NCI-H2171 (cell line): Measurements from ENCODE around the gene TGDS.
"Not testable (repeated sequence)": the region's sequence is repeated elsewhere in the genome, so short reads cannot be mapped to it uniquely, and the experiment has no call there.

Experiments
- DNase-seq: peaks from one replicate; lab custom pipeline; 2025; lab: John Stamatoyannopoulos, UW

The TGDS gene, protein sequence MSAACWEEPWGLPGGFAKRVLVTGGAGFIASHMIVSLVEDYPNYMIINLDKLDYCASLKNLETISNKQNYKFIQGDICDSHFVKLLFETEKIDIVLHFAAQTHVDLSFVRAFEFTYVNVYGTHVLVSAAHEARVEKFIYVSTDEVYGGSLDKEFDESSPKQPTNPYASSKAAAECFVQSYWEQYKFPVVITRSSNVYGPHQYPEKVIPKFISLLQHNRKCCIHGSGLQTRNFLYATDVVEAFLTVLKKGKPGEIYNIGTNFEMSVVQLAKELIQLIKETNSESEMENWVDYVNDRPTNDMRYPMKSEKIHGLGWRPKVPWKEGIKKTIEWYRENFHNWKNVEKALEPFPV

DNA sequence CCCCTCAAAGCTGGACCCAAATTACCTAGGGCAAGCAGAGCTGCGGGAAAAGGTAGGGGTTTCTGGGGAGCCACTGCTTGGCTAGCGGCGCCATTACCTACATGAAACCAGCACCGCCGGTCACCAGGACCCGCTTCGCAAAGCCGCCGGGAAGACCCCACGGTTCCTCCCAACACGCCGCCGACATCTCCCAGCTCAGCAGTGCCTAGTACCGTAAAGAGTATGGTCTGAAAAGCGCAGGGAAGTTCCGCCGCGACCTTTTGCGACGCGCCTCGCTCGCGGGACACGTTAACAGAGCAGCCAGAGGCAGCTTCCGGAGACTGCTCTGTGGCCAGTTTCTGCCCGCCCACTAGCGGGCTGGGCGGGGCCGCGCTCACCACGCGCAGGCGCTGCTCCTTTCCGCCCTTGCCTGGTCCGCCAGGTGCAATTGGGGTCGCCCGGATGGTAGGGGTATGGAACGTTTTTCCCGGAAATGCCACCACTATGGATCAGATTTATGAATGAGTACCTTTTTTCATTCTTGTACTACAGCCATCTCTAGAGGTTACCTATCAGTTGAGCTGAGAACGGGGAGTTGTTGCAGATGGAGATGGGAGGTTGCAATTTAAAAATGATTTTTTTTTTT, at the start of gene TGDS:
Gene TGDS (minus strand): TSS at position 203 of the 625 bp plus-strand sequence. CDS start 16 bp downstream, at position 187.
- peak; percentile 96 for DNase-seq

DNA sequence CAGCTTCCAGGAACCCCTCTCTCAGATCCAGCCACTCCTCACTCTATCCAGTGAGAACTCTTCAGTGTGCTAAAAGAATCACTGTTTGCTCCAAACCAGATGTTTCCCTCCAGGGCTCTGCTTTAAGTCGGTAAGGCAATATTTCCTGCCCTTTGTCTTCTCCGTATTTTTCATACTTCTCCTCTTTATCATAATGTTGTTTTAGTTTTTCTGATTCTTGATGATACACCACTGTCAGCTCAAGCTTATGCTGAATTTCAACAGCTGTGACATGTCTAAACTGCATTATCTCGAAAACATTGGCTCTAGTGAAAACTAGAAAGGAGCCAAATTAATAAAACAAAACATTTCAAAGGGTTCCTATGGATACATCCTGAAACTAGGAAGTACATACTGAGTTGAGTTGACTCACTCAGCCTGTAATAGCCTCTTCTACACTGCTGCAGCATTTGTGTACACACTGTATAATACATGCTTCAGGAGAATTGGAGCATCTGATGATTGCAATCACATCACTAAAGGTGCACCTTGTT, 45.5 kb upstream of the TGDS start:
- no peak for DNase-seq

DNA sequence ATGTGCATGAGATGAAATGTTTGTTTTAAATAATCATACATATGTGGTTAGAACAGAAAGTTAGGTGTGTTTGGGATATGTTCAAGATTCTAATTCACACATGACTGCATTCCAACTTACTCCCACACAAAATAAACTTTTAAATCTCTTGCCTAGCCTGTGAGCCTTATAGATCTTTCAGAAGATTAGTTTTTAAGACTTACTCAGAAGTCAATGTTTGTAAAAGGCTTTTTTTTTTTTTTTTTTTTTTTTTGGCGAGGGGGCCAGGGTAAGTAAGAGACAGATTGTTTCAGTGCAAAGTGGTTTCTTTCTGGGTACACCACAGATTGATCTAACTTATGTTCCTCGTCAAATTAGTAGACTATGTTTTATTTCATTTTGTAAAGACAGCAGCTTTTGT, 44.8 kb upstream of the TGDS start:
- DNase-seq = no peak

DNA sequence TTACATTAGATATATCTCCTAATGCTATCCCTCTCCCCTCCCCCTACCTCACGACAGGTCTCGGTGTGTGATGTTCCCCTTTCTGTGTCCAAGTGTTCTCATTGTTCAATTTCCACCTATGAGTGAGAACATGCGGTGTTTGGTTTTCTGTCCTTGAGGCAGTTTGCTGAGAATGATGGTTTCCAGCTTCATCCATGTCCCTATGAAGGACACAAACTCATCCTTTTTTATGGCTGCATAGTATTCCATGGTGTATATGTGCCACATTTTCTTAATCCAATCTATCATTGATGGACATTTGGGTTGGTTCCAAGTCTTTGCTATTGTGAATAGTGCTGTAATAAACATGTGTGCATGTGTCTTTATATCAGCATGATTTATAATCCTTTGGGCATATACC, 41.7 kb upstream of the TGDS start:
- DNase-seq = not testable (repeated sequence)

DNA sequence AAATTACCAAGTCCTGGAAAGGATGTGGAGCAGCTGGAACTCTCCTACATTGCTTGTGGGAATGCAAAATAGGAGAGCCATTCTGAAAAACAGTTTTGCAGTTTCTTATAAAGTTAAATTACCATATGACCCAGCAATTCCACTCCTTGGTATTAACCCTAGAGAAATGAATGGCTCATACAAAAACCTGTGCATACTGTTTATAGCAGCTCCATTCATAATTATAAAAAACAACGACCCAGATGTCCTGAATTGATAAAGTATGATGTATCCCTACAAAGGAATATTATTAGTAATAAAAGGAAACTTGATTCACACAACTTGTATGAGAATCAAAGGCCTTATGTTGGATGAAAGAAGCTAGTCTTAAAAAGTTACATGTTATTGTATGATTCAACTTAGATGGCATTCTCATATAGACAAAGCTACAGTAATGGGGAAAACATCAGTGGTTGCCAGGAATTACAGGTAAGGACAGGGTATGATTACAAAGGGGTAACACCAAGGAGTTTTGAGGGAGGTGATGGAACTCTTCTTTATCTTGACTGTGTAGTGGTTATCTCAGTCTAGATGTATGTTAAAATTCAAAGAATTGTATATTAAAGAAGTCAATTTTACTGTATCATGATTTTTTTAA, 41.1 kb upstream of the TGDS start:
- DNase-seq = no peak

DNA sequence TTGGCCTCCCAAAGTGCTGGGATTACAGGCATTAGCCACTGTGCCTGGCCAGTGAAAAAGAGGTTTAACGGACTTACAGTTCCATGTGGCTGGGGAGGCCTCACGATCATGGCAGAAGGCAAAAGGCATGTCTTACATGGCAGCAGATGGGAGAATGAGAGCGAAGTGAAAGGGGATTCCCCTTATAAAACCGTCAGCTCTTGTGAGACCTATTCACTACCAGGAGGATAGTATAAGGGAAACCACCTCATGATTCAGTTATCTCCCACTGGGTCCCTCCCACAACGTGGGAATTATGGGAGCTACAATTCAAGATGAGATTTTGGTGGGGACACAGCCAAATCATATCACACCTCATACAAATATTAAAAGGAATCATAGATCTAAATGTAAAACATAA, 40.1 kb upstream of the TGDS start:
- DNase-seq = not testable (repeated sequence)

DNA sequence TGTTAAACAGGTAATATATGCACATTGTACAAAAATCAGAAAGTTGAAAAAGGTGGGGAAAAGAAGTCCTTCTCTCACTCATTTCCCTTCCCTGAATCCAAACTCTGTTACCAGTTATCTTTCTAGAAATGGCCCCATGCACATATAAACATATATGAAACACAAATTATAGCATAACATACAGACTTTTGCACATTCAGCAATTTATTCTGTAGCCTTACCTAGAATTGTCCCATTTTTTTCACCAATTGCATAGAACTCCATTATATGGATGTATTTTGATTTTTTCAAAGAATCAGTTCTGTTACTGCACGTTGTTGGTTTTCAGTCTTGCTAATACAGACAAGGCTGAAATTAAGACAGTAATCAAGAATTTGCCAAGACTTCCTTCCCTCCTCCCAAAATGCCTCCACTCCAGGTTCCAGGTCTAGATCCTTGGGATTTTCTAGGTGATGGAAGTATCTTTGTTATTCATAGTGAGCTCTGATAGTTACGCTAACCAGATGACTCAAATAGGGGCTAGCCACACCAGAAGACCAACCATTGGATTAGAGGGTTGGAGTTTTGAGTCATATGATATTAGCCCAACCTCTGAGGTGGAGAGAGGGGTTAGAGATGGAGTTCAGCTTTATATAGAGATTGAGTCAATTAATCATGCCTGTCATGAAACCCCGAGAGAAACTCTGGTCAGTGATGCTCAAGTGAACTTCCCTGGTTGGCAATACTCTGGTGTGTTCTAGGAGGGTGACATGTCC, 36.5 kb upstream of the TGDS start:
- DNase-seq = no peak

DNA sequence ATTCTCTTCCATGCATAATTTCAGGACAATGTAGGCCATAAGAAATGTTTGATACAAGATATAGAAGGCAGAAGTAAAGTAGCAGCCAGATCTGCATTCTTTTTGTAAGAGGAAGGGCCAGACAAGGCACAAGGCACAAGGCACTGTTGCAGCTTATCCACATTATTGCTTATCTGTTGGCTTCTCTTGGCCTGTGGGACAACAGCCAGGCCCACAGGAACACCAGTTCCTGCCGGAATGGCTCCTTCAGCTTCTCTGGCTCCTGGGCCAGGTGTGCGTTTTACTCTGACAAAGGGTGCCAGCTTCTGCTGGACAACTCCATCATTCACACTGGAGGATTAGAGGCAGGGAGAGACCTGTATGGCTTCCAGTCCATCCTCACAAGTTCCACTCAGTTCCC, 34.9 kb upstream of the TGDS start:
- DNase-seq = no peak

DNA sequence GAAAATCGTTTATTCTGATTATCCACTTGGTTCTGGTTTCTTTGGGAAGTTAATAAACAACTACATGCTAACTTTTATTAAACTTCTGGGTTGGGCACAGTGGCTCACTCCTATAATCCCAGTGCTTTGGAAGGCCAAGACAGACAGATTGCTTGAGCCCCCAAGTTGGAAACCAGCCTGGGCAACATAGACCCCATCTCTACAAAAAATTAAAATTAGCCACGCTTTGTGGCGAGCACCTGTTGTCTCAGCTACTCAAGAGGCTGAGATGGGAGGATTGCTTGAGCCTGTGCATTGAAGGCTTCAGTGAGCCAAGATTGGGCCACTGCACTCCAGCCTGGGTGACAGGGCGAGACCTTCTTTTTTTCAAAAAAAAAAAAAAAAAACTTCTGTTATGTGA, 27.4 kb upstream of the TGDS start:
- no peak for DNase-seq

DNA sequence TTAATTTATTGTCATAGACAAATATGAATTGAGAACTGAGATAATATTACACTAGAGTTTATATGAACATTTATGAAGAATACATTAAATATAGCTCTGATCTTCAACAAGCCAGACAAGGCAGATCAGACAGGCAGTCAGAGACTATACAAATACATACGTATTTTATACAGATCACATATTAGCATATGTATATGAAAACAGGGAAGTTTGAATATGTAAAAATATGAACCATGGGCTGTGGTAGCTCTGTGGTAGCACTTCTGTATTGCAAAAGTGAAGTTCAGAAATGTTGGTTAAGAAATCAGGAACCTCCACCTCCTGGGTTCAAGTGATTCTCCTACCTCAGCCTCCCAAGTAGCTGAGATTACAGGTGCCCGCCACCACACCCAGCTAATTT, 26.4 kb upstream of the TGDS start:
- no peak for DNase-seq

DNA sequence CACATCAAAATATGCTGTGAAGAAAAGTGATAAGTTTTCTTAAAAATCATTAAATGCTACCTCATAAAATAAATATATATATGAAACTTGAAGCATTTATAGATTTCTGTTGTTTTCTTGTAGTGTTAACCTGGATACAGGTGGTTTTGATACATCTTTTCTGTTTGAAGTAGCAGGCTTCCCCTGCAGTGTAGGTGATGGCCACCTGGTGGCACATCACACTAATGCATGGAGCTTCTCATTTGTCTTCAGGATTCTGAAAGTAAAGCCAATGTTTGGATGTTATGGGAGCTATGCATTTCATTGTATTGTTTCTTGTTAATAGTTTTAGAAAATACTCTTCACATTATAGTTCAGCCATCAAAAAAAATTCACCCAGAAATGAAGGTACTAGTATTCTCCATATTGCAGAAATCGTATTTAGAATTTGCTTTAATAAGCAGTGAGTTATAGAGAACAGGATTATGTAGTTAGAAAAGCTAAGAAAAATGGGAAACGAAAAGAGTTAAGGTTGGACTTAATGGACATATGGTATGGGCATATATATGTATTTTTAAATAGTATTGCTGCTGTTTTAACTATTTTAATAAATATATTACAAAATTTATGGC, 24.4 kb upstream of the TGDS start:
- DNase-seq = peak; percentile 3

DNA sequence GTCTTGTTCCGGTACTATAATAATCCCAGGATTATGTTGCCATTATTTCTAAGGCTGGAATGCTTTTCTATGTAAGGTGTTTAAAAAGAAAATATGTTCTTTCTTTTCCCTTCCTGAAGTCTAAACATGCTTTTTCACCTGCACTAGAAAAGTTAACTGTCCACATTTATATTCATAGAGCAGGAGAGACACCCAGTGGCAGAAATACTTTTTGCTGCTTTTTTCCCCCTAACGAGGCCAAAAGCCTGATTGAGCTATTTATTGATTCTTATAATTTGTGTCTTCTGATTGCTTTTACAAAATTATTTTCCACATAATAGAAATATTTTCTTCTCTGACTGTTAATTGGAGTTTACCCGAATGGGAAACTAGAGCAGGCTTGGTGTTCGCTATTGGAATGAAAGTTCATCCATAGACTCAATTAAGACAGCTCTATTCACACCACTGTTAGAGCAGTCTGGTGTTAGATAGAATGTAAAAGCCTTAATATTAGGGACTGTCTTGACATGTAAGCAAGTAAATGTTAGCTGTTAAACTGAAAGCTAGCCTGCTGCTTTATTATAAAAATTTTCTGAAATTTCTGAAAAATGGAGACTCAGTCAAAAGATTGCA, 21.5 kb upstream of the TGDS start:
- DNase-seq = peak; percentile 15

DNA sequence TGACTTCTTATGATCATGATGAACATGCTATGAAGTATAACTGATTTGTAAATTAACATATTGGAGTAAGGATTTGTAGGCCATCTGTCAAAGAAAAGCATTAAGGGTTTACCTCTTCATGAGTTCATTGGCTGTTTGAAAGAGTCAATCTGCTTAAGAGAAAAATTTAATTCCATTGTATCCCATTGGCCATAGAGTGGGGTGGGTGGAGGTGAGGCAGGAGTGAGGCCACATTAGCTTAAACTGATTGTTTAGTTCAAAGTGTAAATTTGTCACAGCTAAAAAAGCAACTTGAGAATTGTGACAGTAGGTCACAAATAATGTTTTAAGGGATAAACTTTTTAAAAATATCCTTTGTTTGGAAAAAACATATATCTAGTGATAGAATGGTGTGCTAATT, 17.1 kb upstream of the TGDS start:
- DNase-seq = no peak

DNA sequence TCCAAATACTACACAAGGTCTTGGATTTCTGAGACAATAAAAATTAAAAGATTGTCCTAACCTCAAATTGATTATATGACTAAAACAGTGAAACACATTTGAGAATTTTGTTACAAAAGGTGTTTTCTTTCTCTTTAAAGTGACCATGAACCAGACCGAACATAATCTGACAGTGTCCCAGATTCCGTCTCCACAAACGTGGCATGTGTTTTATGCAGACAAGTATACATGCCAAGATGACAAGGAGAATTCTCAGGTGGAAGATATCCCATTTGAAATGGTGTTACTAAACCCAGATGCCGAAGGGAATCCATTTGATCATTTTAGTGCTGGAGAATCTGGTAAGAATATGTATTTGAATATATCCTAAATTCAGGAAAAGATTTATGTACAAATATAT, 16.1 kb upstream of the TGDS start:
- no peak for DNase-seq

DNA sequence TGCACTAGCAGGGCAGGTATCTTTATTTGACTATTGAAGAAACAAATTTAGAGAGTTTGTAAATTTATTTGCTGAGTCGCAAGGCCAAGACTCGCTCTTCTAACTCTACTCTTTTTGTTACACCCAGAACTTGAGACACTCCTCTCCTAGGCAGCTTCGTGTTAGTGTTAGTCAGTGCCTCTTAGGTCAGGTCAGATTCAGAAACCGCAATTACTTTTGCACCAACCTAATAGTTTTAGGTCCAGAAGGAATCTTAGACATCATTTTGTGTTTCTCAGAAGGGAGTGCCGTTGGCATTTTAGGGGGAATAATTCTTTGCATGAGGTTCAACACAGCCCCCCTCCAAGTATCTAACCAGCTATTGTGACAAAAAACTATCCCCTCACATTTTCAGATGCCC, 14.5 kb upstream of the TGDS start:
- DNase-seq = no peak

DNA sequence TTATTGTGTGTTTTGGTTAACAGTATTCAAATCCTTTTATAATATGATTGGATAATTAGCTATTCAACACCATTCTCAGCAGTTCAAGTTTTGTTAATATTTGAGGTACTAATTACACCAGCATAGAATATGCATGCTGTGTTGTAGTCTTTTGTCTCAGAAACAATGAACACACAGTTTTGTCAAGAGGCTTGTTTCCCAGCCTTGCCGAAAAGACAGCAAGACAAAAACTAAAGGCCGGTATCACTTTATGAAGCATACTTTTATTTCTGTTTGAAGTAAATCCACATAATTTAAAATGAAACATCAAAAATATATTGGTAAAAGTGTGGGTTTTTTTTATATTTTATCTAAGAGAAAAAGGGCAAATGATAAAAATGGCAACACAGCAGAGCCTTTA, 13.2 kb upstream of the TGDS start:
- DNase-seq = no peak

DNA sequence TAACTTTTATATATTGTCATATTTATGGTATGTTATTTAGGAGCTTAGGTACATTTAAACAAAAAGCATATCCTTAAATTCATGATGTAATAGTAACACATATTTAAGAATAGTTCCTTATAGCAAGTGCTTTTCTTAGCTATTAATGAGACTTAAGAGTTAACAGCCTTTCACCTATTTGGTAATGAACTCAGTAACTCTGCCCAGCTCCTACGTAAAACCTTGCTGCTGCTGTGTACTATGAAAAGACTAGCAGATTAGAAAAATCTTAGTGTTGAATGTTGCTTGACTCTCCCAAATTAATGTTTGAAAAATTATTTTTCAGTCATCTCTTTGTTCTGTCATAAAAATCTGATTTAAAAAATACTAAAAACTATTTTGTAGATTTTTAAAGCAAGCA, 12.6 kb upstream of the TGDS start:
- no peak for DNase-seq

DNA sequence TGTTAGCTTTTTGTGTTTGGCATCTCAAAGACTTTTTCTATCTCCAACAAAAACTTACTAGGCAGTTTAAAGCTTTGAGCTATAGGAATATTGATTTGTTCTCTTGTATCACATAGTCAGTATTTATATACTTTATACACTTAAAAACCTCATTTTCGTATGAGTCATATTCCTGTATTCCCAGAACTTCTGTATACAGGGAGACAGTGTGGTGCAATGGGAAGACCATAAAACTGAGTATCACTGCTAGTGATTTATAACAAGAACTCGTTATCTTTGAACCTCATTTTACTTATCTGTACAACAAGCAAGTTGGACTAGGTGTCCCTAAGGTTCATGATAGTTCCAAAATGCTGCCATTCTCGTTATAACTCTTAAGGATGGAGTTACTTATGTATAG, 12.0 kb upstream of the TGDS start:
- DNase-seq = no peak

DNA sequence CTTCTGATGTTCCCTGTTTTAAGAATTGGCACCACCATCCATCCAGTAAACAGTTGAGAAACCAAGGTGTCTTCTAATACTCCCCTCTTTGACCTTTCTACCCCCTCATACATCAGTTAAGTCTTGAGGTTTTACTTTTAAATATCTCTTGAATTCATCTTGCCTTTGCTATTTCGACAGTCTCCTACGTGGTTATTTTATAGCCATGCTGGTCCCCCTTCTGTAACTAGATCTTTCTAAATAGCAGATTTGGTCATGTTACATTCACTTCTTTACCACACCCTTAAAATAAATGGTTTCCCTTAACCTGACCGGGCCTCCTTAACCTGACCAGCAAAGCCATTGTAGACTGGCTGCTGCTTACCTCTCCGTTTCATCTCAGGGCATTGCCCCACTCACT, 11.1 kb upstream of the TGDS start:
- DNase-seq = no peak

DNA sequence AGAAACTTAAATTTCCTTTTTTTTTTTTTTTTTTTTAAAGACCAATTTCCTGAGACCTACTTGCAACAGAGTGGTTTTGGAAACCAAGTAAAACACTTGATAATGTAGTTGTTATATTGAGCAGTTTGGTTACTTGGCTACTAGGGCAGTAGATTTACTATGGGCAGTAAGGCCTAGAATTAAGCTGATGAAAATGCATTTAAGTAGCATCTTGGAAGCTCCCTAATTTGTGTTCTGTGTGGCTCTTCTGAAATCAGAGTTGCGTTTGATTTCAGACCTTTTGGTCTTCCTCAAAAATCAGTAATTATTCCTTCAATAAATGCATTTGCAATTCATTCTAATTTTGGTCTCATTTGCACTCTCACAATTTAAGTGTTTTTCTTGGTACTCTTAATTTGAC, 6.5 kb upstream of the TGDS start:
- no peak for DNase-seq
